Activated CD4-positive, alpha-beta T cell treated with anti-CD3 and anti-CD28 coated beads, Interleukin-2, amount 50 U/mL, for 4 hours (primary cell): Measurements from ENCODE around the gene PKDREJ.
A peak's percentile ranks its signal among the peaks of the same experiment; 100 is the strongest.
"Not testable (repeated sequence)": the region's sequence is repeated elsewhere in the genome, so short reads cannot be mapped to it uniquely, and the experiment has no call there.

ENCODE experiments used
- DNase-seq, 2 experiments: peaks; one replicate each; pipeline ENCODE4 v3.0.0-alpha.2; 2020

Gene PKDREJ

GRCh38 chr22:46287873-46288751 is 25.0 kb upstream of the PKDREJ start:
- no peak for DNase-seq

GRCh38 chr22:46286941-46287872 is 24.1 kb upstream of the PKDREJ start:
- no peak for DNase-seq

DNA sequence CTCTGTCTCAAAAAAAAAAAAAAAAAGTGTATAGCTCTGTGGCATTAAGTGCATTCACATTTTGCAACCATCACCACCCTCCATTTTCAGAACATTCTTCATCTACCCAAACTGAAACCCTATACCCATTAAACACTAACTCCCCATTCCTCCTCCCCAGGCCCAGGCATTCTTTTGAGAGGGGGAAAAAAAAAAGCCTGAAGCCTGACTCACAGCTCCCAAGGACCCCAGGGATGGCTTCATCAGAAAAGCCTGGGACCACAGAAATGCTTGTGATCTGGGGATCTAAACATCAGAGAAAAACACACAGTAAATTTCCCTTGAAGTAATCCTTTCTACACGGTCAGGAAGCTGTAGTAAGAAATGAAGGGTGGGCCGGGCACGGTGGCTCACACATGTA is 22.9 kb upstream of the PKDREJ start:
- no peak for DNase-seq

DNA sequence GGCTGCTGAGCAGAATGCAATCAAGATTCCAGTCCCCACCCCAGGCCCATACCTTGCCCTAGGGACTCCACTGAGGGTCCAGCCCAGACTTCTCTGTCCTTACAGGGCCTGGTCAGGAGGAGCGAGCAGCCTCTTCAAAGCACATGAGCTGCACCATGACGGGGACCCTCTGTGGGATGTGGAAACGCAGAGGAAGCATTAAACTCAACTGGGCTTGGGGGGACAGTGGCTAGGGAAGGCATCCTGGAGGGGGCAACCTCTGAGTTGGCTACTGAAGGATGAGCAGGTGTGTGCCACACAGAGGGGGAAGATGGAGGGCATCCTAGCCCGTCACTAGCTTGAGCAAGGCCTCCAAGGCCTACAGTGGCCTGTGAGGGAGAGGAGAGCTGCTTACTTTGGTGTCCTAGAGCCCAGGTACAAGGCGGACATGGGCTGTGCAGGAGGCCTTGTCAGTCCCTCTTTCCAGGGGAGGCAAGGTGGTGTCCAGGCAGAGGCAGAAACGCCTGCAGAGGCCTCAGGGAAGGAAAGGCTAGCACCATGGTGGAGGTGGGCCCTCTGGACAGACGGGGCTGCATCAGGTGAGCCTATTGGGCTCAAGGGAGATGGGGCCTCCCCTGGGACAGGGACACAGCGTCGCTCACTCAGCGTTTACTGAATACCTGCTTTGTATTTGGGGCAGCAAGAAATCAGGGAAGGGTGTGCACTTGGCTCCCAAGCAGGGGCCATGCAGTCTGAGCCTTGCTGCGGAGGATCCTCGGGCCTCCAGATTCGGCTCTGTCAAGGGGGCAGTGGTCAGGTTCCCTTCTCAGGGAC is 18.9 kb upstream of the PKDREJ start:
- DNase-seq: no peak

DNA sequence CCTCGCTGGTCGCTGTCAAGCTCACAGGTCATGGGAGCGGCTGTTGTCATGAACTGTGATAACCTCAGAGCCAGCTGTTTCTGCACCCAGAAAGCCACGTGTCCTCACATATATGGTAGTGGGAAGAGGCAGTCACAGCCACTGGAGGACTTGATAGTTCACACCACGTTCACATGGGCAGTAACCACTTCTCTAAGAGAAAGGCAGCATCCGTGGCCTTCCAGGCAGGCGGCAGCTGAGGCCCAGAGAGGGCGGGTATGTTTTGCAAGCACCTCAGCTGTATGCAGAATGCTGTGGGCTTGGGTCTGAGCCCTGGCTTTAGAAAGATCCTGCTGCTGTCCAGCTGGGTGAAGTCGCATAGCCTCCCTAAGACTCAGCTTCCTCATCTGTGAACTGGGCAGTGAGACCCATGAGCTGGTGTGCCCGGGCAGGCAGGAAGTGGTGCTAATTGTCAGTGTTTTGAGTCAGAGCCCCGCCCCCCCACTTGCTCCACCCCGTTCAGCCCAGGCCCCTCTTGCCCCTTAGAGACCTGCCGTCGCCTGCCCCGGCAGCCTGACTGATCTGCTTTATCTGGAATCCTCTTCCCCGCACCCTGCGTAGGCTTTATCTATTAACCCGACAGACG is 18.0 kb upstream of the PKDREJ start:
- no peak for DNase-seq

GRCh38 chr22:46280063-46280817 is 17.1 kb upstream of the PKDREJ start:
- DNase-seq: no peak

GRCh38 chr22:46278656-46279645 is 15.8 kb upstream of the PKDREJ start:
- DNase-seq: no peak

DNA sequence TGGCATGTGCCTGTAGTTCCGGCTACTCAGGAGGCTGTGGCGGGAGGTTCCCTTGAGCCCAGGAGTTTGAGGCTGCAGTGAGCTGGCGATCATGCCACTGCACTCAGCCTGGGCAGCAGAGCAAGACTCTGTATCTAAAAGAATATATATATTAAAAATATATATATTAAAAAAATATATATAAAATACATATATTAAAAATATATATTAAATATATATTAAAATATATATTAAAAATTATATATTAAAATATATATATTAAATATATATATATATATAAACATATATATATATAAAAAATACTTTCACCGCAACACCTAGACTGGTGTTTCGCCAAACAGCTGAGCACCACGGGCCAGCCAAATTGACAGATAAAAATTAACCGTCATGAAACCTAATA is 13.4 kb upstream of the PKDREJ start:
- DNase-seq: no peak

GRCh38 chr22:46275455-46276122 is 12.4 kb upstream of the PKDREJ start:
- no peak for DNase-seq

DNA sequence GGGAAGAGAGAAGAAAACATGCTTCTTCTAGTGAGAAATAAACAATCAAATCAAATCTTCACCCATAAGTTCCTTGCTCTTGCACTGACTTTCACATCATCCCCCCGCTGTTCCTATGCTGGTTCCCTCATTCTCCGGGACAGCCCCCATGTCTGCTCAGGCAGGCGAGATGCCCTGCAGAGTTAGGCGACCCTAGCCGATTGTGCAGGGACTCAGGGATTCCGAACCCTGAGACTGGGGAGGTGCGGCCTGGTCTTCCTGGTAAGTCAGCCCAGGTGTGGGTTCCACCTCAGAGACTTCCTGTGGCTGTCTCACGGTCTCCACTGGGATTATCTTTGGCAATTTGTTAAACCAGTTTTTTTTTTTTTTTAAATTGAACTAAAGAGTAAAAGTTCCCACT is 11.2 kb upstream of the PKDREJ start:
- no peak for DNase-seq

GRCh38 chr22:46273432-46274148 is 10.4 kb upstream of the PKDREJ start:
- no peak for DNase-seq

- DNase-seq: no peak
Measured at GRCh38 chr22:46272762-46273431, 9.8 kb upstream of the PKDREJ start.

DNA sequence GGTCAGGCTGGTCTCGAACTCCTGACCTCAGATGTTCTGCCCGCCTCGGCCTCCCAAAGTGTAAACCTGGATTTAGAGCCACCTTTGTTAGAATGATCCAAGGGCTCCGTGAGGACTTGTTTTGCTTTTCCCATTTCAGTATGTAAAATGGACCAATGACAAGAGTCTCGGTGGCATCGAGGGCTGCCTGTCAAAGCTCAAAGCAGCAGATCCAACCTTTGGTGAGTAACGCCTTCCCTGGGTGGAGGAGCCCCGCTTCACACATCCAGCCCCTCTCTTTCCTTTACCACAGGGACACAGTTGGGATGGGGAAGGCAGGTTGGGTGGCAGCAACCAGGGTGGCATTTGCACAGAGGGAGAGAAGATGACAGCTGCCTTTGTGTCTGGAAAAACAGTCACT is 9.1 kb upstream of the PKDREJ start:
- no peak for DNase-seq

GRCh38 chr22:46269564-46269963 is 6.4 kb upstream of the PKDREJ start:
- DNase-seq: no peak

DNA sequence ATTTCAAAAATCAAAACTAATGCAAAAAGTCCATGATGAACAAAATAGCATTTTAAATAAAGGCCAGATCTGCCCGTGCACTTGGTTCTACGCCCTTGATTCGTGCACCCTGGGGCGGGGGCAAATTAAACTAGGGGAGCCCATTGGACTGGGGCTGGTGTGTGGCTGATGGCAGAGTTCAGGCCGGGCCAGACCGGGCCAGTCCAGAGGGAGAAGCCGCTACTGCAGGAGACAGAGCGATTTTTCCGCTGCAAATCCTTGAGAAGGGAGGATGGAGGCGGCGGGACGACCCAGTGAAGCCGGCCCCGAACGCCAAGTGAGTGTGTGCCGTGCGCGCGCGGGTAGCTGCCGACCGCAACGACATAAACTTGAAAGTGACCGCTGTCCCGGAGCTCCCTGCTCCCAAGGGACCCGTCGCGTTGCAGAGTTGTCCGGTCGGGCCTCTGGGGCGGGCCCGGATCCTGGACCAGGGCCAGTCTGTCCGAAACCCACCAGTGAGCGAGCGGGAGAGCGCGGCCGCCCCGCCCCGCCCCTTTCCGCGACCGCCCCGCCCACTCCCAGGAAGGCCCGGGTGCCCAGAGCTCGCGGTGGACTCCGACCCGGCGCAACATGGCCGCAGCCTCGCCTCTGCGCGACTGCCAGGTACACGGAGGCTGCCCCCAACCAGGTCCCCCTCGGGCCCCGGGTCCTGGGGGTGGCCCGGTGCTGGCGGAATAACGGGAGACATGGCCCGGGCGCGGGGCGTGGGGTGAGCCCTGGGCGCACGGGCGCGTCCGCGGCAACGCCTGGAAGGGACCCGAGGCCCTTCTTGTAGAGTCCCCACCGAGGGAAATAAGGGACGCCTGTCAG is 4.5 kb upstream of the PKDREJ start, which contains the start of gene TTC38:
Gene TTC38 (plus strand): TSS at position 578 of the 849 bp plus-strand sequence. CDS start 32 bp downstream, at position 610.
- DNase-seq: peak; percentile 12 to 13

DNA sequence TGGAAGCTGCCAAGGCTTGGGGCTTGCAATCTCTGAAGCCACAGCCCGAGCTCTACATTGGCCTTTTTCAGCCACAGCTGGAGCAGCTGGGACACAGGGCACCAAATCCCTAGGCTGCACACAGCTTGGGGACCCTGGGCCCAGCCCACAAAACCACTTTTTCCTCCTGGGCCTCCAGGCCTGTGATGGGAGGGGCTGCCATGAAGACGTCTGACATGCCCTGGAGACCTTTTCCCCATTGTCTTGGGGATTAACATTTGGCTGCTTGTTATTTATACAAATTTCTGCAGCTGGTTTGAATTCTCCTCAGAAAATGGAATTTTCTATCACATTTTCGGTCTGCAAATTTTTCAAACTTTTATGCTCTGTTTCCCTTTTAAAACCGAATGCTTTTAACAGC is 2.5 kb upstream of the PKDREJ start:
- DNase-seq: not testable (repeated sequence)

GRCh38 chr22:46264520-46264919 is 1.4 kb upstream of the PKDREJ start:
- not testable (repeated sequence) for DNase-seq
